CD8-positive, alpha-beta memory T cell (primary cell): ENCODE results near the gene GNG7. TPM values are rescaled to one million over a fixed set of nuclear protein-coding genes. Genes with fewer than 3 reads are reported as not detected.

ENCODE experiments used
- CTCF ChIA-PET: fragments of 350-600 bp; sonication (Branson Sonifier 250); formaldehyde crosslinking; loops from one replicate; lab custom pipeline; 2021; ENCODE audit warnings: antibody characterized with exemption; lab: Charles Lee
- POLR2A ChIA-PET: fragments of 350-600 bp; sonication (Branson Sonifier 250); formaldehyde crosslinking; loops from one replicate; lab custom pipeline; 2021; ENCODE audit warnings: antibody characterized with exemption; lab: Charles Lee
- DNase-seq, 5 donors: peaks; one replicate each; pipeline versions ENCODE4 v3.0.0 to v3.0.0-alpha.2; 2020 to 2022; ENCODE audit warnings: mixed read lengths in 1 of 5
- H3K27ac ChIP-seq: one replicate; pipeline ENCODE4 v1.7.0; 2013; ENCODE audit warnings: low read depth, mild to moderate bottlenecking, low read length, moderate library complexity
- H3K27me3 ChIP-seq: 2 replicates; pipeline ENCODE4 v1.7.0; 2013; ENCODE audit warnings: low read length, mild to moderate bottlenecking; ENCODE audit not compliant: insufficient read depth, poor library complexity, severe bottlenecking
- H3K36me3 ChIP-seq: 2 replicates; pipeline ENCODE4 v1.7.0; 2013; ENCODE audit warnings: mild to moderate bottlenecking, low read length, moderate library complexity; ENCODE audit not compliant: insufficient read depth
- H3K4me1 ChIP-seq: 2 replicates; pipeline ENCODE4 v1.7.0; 2013; ENCODE audit warnings: mild to moderate bottlenecking, low read length, moderate library complexity; ENCODE audit not compliant: insufficient read depth
- H3K4me3 ChIP-seq: 2 replicates; pipeline ENCODE4 v1.7.0; 2013; ENCODE audit warnings: mild to moderate bottlenecking, low read length
- H3K9me3 ChIP-seq: 2 replicates; pipeline ENCODE4 v1.7.0; 2013; ENCODE audit warnings: mild to moderate bottlenecking, low read length
- H3K27ac Mint-ChIP-seq, 8 donors: one replicate each; pipeline ENCODE4 v1.8.0; 2020 to 2021; ENCODE audit warnings: mixed read lengths in 8 of 8, mild to moderate bottlenecking in 6 of 8, inconsistent platforms in 3 of 8, moderate library complexity in 3 of 8
- H3K27me3 Mint-ChIP-seq, 2 donors: one replicate each; pipeline ENCODE4 v1.8.0; 2020 to 2021; ENCODE audit warnings: mixed read lengths in 2 of 2, mild to moderate bottlenecking in 1 of 2, moderate library complexity in 1 of 2
- H3K36me3 Mint-ChIP-seq, 3 donors: one replicate each; pipeline ENCODE4 v1.8.0; 2020 to 2021; ENCODE audit warnings: mixed read lengths in 3 of 3, inconsistent platforms in 1 of 3, mild to moderate bottlenecking in 1 of 3
- H3K4me1 Mint-ChIP-seq, 3 donors: one replicate each; pipeline ENCODE4 v1.8.0; 2020 to 2021; ENCODE audit warnings: mixed read lengths in 3 of 3, inconsistent platforms in 1 of 3, mild to moderate bottlenecking in 1 of 3
- H3K4me3 Mint-ChIP-seq, 7 donors: one replicate each; pipeline ENCODE4 v1.8.0; 2020 to 2021; ENCODE audit warnings: mixed read lengths in 7 of 7, mild to moderate bottlenecking in 6 of 7, moderate library complexity in 4 of 7, inconsistent platforms in 2 of 7
- H3K9me3 Mint-ChIP-seq, 5 donors: one replicate each; pipeline ENCODE4 v1.8.0; 2020 to 2022; ENCODE audit warnings: mixed read lengths in 5 of 5, mild to moderate bottlenecking in 3 of 5, moderate library complexity in 2 of 5, inconsistent platforms in 1 of 5
- polyA plus RNA-seq: library from polyadenylated mRNA; unstranded; fragments of 300-500 nt; fragmentation: Illumina TruSeq; gene quantifications from one replicate; pipeline ENCODE4 v1.2.3, GENCODE V29; 2021
- total RNA-seq, 2 experiments: library from RNA; stranded (reverse); gene quantifications; one replicate each; pipeline ENCODE4 v1.2.3, GENCODE V29; 2021

Gene GNG7
- total and polyA plus RNA-seq, 3 experiments from 2014 or later: 0.40 to 1.2 (median 0.53) TPM

DNA sequence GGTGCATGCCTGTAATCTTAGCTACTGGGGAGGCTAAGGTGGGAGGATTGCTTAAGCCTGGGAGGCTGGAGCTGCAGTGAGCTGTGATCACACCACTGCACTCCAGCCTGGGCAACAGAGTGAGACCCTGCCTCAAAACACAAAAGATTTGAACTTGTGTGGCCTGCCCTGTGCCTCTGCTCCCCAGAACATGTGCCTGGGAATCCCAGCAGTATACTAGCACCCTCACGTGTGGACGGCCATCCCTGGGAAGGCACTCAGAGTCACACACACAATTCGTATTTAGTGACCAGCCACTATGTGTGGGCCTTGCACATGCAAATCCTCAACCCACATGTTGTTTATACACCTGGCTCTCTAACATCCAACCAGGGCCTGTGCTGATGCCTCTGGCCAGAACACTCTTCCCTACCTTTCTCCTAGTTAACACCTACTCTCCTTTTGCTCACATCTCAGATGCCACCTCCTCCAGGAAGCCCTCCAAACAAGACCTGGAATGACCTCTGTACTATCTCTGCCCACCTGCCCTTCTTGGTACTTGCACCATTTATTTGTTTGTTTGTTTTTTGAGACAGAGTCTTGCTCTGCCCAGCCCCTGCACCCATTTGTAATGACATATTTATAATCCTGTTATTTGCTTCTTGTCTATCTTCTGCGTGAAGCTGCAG lies 218.9 kb downstream of the GNG7 start:
- no peaks in the 10 kb centered on the region for H3K27me3 ChIP-seq
- H3K4me1 ChIP-seq: peaks cover 8% of the 10 kb centered on the region
- peaks cover 0 to 20% (median under 1%) of the 10 kb centered on the region in 3 donors for H3K36me3 Mint-ChIP-seq
- no peaks in the 10 kb centered on the region for H3K9me3 ChIP-seq
- H3K27ac Mint-ChIP-seq: no peak overlapping the region
- H3K4me1 Mint-ChIP-seq: peaks cover 0 to 12% (median 5%) of the 10 kb centered on the region in 3 donors
- peak overlapping the region in 1 of 7 donors; percentile 2 for H3K4me3 Mint-ChIP-seq
- POLR2A ChIA-PET: no interaction called here
- no peak overlapping the region for H3K27ac ChIP-seq
- H3K9me3 Mint-ChIP-seq: peaks cover 0 to 9% (median 8%) of the 10 kb centered on the region in 5 donors
- no peaks in the 10 kb centered on the region for H3K36me3 ChIP-seq
- no peak for DNase-seq
- CTCF ChIA-PET: interaction anchor here (1.1 kb wide), 1 partner anchor 65 kb away, joined by 3 read pairs; no protein-coding TSS in a partner anchor
- peaks cover 0 to 4% of the 10 kb centered on the region in 2 donors for H3K27me3 Mint-ChIP-seq
- no peak overlapping the region for H3K4me3 ChIP-seq

DNA sequence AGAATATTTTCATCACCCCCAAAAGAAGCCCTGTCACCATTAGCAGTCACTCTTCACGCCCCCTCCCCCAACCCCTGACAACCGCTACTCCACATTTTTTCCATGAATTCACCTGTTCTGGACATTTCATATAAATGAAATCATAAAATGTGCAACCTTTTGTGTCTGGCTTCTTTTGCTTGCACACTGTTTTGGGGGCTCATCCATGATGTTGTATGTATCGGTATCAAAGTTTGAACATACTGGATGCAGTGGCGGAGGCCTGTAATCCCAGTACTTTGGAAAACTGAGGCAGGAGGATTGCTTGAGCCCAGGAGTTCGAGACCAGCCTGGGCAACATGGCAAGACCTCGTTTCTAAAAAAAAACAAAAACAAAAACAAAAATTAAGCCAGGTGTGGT lies 219.4 kb downstream of the GNG7 start:
- DNase-seq: no peak

DNA sequence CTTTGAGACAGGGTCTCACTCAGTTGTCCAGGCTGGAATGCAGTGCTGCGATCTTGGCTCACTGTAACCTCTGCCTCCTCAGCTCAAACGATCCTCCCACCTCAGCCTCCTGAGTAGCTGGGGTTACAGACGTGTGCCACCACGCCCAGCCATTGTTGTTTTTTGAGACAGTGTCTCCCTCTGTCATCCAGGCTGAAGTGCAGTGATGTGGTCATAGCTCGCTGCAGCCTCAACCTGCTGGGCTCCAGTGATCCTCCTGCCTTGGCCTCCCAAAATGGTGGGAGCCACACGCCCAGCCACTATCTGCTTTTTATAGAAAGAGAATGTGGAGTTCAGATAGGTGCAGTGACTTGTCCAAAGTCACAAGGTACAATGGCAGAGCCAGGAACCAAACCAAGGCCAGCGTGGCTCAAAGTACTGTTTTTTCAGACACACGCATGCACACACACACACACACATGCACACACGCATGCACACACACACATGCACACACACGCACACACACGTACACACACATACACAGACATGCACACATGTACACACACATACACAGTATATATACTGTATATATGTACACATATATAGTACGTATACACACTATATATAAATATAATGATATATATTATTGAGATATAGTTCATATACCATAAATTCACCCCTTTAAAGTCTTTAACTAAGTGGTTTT lies 220.0 kb downstream of the GNG7 start:
- Histone ChIP-seq H3K9me3 (no peaks in the 10 kb centered on the region), H3K4me1 (peaks cover 8% of the 10 kb centered on the region), H3K27me3 (no peaks in the 10 kb centered on the region), H3K4me3 (no peak overlapping the region), H3K36me3 (no peaks in the 10 kb centered on the region), H3K27ac (no peak overlapping the region)
- POLR2A ChIA-PET: no interaction called here
- H3K27ac Mint-ChIP-seq: peak overlapping the region in 2 of 8 donors; percentile 8 to 70
- H3K27me3 Mint-ChIP-seq: peaks cover 0 to 9% of the 10 kb centered on the region in 2 donors
- CTCF ChIA-PET: no interaction called here
- peaks cover 8 to 18% (median 12%) of the 10 kb centered on the region in 3 donors for H3K4me1 Mint-ChIP-seq
- peaks cover 0 to 20% (median 11%) of the 10 kb centered on the region in 3 donors for H3K36me3 Mint-ChIP-seq
- peak overlapping the region in 1 of 7 donors; percentile 30 for H3K4me3 Mint-ChIP-seq
- H3K9me3 Mint-ChIP-seq: peaks cover 0 to 9% (median 8%) of the 10 kb centered on the region in 5 donors
- DNase-seq: no peak

More for the DNA sequence above, 219.4 kb downstream of the GNG7 start:
- Mint-ChIP-seq H3K4me3 (peak overlapping the region in 1 of 7 donors; percentile 30), H3K36me3 (peaks cover 0 to 20% (median 6%) of the 10 kb centered on the region in 3 donors), H3K27ac (peak overlapping the region in 2 of 8 donors; percentile 8 to 50), H3K27me3 (peaks cover 0 to 9% of the 10 kb centered on the region in 2 donors), H3K4me1 (peaks cover 4 to 14% (median 9%) of the 10 kb centered on the region in 3 donors), H3K9me3 (peaks cover 0 to 9% (median 8%) of the 10 kb centered on the region in 5 donors)
- Histone ChIP-seq H3K36me3 (no peaks in the 10 kb centered on the region), H3K27ac (no peak overlapping the region), H3K9me3 (no peaks in the 10 kb centered on the region), H3K27me3 (no peaks in the 10 kb centered on the region), H3K4me1 (peaks cover 8% of the 10 kb centered on the region), H3K4me3 (no peak overlapping the region)
- ChIA-PET CTCF (no interaction called here), POLR2A (no interaction called here)

- no peaks in the 10 kb centered on the region for H3K36me3 ChIP-seq
- peaks cover 8% of the 10 kb centered on the region for H3K4me1 ChIP-seq
- H3K4me3 ChIP-seq: no peak overlapping the region
- H3K27ac ChIP-seq: no peak overlapping the region
- H3K27ac Mint-ChIP-seq: peak overlapping the region in 1 of 8 donors; percentile 84
- peaks cover 0 to 9% (median 8%) of the 10 kb centered on the region in 5 donors for H3K9me3 Mint-ChIP-seq
- CTCF ChIA-PET: interaction anchor here (0.7 to 2.5 kb wide), 2 partner anchors 61 to 91 kb away, joined by 3 to 9 read pairs; no protein-coding TSS in a partner anchor
- peaks cover 8 to 18% (median 10%) of the 10 kb centered on the region in 3 donors for H3K4me1 Mint-ChIP-seq
- DNase-seq: no peak
- peaks cover 0 to 21% (median 20%) of the 10 kb centered on the region in 3 donors for H3K36me3 Mint-ChIP-seq
- no peaks in the 10 kb centered on the region for H3K27me3 ChIP-seq
- H3K27me3 Mint-ChIP-seq: peaks cover 0 to 5% of the 10 kb centered on the region in 2 donors
- peak overlapping the region in 1 of 7 donors; percentile 70 for H3K4me3 Mint-ChIP-seq
- POLR2A ChIA-PET: interaction anchor here (1.4 kb wide), 1 partner anchor 22 kb away, joined by 7 read pairs; no protein-coding TSS in a partner anchor
- no peaks in the 10 kb centered on the region for H3K9me3 ChIP-seq
Measured at GRCh38 chr19:2481466-2481865, 221.0 kb downstream of the GNG7 start.

DNA sequence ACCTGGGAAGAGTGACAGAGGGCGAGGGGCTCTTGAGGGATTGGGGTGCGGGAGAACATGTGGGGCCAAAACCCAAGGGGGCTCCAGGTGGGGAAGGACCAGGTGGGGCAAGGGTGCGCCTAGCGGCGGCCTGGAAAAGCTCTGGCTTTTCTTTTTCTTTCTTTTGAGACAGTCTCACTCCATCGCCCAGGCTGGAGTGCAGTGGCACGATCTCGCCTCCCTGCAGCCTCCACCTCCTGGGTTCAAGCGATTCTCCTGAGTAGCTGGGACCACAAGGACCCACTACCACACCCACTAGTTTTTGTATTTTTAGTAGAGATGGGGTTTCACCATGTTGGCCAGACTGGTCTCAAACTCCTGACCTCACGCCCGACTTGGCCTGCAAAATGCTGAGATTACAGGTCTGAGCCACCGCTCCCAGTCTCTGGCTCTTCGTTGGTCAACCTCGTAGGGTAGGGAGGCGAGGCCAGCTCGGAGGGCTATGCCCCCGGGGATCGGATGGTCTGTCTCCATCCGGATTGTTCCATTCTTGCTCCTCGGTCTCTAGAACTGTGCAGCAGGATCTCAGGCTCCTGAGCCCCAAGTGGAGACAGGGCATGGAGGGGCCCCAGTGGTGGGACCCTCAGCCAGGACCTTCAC lies 222.8 kb downstream of the GNG7 start:
- Histone ChIP-seq H3K36me3 (no peaks in the 10 kb centered on the region), H3K4me3 (peak overlapping the region; percentile 92), H3K27ac (no peak overlapping the region), H3K9me3 (no peaks in the 10 kb centered on the region), H3K4me1 (peaks cover 15% of the 10 kb centered on the region), H3K27me3 (no peaks in the 10 kb centered on the region)
- Mint-ChIP-seq H3K36me3 (peaks cover 0 to 28% (median 20%) of the 10 kb centered on the region in 3 donors), H3K27ac (peak overlapping the region in 7 of 8 donors; percentile 47 to 91 (median 66)), H3K4me1 (peaks cover 8 to 22% (median 15%) of the 10 kb centered on the region in 3 donors), H3K9me3 (peaks cover 3 to 12% (median 9%) of the 10 kb centered on the region in 5 donors), H3K27me3 (peaks cover 0 to 16% of the 10 kb centered on the region in 2 donors), H3K4me3 (peak overlapping the region; percentile 77 to 100 (median 100))
- ChIA-PET CTCF (interaction anchor here (1.0 to 2.5 kb wide), 6 partner anchors 24 to 141 kb away, joined by 3 to 9 read pairs (median 4); no protein-coding TSS in a partner anchor), POLR2A (interaction anchor here (0.9 to 1.0 kb wide), 2 partner anchors 100 to 120 kb away, joined by 3 to 4 read pairs; no protein-coding TSS in a partner anchor)
- no peak for DNase-seq

- Mint-ChIP-seq H3K27me3 (peaks cover 0 to 16% of the 10 kb centered on the region in 2 donors), H3K4me3 (peak overlapping the region; percentile 98 to 100 (median 100)), H3K4me1 (peaks cover 8 to 22% (median 15%) of the 10 kb centered on the region in 3 donors), H3K27ac (peak overlapping the region; percentile 81 to 96 (median 95)), H3K36me3 (peaks cover 0 to 28% (median 15%) of the 10 kb centered on the region in 3 donors), H3K9me3 (peaks cover 3 to 11% (median 8%) of the 10 kb centered on the region in 5 donors)
- Histone ChIP-seq H3K9me3 (no peaks in the 10 kb centered on the region), H3K4me1 (peaks cover 15% of the 10 kb centered on the region), H3K27ac (peak overlapping the region; percentile 83), H3K4me3 (peak overlapping the region; percentile 92), H3K36me3 (no peaks in the 10 kb centered on the region), H3K27me3 (no peaks in the 10 kb centered on the region)
- ChIA-PET POLR2A (interaction anchor here (0.9 to 5.0 kb wide), 10 partner anchors 16 to 158 kb away, joined by 3 to 101 read pairs (median 9); partner anchors contain the start of gene LMNB2), CTCF (interaction anchor here (0.8 to 4.2 kb wide), 14 partner anchors 17 to 158 kb away, joined by 3 to 111 read pairs (median 6); no protein-coding TSS in a partner anchor)
- DNase-seq: peak; percentile 56 to 83 (median 71)
Measured at GRCh38 chr19:2478756-2479555, 223.5 kb downstream of the GNG7 start.
